GM18520 (cell line): Measurements from ENCODE around the gene PDE11A.

Experiments used
- ATAC-seq: cut with Tn5 transposase; IDR thresholded peaks from one replicate; pipeline ENCODE4 v1.9.1; 2021; ENCODE audit not compliant: unreplicated experiment

Gene PDE11A

DNA sequence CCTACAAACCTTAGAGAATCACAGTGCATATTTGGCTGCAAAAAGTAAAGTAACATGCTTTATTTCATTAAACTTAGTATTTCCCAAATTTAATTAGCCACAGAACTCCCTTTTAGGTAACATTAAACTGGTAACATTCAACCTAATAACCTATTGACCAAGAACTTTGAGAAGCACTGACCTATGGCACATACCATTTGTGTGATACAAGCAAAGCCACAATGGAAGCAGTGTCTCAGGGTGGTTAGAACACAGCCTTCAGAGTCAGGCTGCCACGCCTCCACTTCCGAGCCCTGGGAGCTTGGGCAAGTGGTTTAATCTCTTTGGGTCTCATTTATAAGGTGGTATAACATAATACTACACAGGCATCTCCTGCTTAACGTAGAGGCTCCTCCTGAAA is 301.4 kb downstream of the PDE11A start:
- ATAC-seq: no peak

- no peak for ATAC-seq
These were observed 304.8 kb downstream of the PDE11A start for GRCh38 chr2:177767768-177768167.

DNA sequence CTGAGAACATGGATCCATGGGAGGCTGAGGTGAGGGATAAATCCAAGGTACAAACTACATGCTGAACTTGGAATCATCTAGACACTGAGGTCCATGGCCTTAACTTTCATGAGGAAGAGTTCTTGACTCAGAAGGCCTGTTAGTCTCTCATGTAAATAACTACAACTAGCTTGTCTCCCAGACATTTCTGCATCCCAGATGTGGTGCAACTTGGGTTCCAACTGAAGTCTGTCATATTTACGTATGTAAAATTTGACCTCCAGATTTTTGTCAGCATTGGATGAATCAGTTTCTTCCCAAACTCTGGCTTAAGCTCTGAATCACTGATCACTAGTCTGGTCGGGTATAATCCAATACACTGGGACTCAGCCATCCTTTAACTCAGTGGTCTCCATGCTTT is 306.9 kb downstream of the PDE11A start:
- no peak for ATAC-seq

- peak; percentile 80 for ATAC-seq
These were observed 308.9 kb downstream of the PDE11A start for GRCh38 chr2:177763531-177764265.

GRCh38 chr2:177759443-177759842 is 313.1 kb downstream of the PDE11A start:
- ATAC-seq: no peak

- ATAC-seq: no peak
These were observed 313.8 kb downstream of the PDE11A start for GRCh38 chr2:177758591-177759371.

DNA sequence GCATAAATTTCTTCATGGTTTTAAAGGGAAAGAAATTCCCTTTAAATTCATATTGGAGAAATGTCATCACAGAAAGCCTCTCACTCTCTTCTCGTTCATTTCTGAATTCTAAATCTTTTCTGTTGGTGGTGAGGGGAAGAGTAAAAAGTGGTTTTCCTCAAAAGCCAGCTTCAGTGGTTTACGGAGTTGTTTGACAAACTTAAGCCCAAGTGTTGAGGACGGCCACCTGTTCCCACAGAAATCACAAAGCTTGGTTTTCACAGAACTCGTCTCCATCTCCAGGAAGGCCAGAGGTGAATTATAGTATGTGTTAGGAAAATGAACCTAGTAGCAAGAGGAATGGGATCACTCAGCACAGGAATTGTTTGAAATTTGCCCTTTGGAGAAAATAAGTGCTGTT is 316.2 kb downstream of the PDE11A start:
- no peak for ATAC-seq

DNA sequence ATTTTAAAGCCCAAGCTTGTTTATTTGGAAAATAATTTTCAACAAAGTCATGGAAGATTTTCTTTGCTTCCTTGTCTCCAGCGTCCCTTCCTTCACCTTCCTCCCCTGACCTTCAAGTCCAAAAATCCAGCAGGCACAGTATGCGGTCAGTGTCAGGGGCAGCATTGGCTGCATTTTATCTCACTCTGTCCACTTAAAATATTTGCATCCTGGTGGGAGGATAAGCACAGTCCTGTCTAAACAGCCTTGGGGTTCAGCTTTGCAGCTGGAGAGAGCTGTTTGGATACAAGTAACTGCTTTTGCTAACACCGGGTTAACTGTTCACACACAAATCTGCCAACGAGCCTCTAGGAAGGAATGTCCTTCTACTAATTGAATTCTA is 318.1 kb downstream of the PDE11A start:
- no peak for ATAC-seq

GRCh38 chr2:177753682-177754491 is 318.7 kb downstream of the PDE11A start:
- ATAC-seq: no peak

- no peak for ATAC-seq
These were observed 324.2 kb downstream of the PDE11A start for GRCh38 chr2:177748360-177748759.

- ATAC-seq: no peak
These were observed 325.2 kb downstream of the PDE11A start for GRCh38 chr2:177747384-177747783.

DNA sequence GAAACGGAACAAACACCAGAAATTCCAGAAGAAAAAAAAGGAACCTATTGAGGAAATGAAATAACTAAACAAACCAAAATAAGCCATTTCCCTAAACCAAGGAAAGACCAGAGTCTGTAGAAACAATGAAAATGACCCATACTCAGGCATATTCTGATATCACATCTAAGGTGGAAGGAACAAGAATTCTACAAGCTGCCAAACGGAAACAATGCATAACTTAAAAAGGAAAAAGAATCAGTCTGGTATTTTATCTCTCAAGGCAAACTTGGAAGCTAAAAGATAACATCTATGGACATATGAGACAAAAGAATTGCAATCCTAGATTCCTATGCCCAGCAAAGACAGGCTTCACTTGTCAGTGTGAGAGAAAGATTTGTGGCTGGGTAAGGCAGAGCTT is 326.2 kb downstream of the PDE11A start:
- ATAC-seq: no peak

DNA sequence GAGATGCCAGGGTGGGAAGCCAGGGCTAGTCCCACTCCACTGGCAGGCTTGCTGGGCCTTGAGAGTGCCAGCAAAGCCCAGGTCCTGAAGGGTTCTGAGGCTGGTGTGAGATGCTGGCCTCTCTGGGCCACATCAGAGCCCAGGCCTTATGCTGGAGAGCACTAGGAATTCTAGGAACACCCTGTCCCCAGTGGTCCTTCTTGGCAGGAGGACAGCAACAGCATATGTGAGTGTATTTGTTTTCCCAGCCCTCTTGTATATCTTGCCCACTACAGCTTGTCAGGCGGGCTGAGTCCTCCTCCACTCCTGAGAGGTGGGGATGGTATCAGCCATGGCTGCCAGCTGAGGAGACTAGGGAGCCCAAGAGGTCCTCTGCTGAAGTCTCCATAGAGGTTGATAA is 327.0 kb downstream of the PDE11A start:
- ATAC-seq: no peak

GRCh38 chr2:177742851-177743250 is 329.7 kb downstream of the PDE11A start:
- ATAC-seq: no peak

DNA sequence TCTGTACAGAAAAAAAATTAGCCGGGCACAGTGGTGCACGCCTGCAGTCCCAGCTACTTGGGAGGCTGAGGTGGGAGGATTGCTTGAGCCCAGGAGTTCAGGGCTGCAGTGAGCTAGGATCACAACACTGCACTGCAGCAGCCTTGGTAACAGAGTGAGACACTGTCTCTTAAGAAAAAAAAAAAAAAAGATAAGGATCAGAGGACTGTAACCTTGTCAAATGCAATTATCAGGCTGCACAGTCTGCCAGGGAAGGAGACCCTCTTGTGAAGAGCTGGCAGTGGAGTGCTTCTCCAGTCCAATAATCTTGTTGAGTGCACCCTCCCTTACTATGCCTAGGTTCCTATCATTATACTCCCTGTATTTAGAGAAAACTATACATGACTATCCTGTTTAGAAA is 330.7 kb downstream of the PDE11A start:
- no peak for ATAC-seq

- no peak for ATAC-seq
These were observed 331.9 kb downstream of the PDE11A start for GRCh38 chr2:177740700-177741099.

GRCh38 chr2:177738461-177739235 is 333.9 kb downstream of the PDE11A start:
- ATAC-seq: no peak

- ATAC-seq: no peak
These were observed 337.2 kb downstream of the PDE11A start for GRCh38 chr2:177735318-177735803.

- no peak for ATAC-seq
These were observed 339.2 kb downstream of the PDE11A start for GRCh38 chr2:177733322-177733855.

DNA sequence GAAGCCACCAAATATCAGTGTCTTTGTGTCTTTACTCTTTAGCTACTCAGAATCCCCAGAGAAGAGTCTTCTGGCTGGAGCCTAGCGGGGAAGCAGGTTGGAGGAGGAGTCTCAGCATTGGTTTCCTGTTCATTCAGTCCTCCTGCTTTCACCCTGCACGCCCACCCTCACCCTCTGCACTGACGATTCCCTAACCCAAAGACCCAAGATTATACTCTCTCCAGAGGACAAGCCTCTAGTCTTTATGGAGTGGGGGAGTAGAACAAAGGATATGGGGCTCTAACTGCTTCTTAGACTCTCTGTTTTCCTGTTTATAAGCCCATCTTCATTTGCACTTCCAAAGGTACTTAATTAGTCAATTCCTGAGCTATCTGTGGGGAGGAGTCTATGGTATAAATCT is 341.2 kb downstream of the PDE11A start:
- no peak for ATAC-seq
